GM10847 (cell line): Measurements from ENCODE around the gene MESD.

Experiments
- POLR2A ChIP-seq: IDR thresholded peaks from 2 replicates; pipeline ENCODE4 v1.6.1; 2011; ENCODE audit not compliant: insufficient read length; ENCODE audit errors: extremely low read depth

The MESD gene

DNA sequence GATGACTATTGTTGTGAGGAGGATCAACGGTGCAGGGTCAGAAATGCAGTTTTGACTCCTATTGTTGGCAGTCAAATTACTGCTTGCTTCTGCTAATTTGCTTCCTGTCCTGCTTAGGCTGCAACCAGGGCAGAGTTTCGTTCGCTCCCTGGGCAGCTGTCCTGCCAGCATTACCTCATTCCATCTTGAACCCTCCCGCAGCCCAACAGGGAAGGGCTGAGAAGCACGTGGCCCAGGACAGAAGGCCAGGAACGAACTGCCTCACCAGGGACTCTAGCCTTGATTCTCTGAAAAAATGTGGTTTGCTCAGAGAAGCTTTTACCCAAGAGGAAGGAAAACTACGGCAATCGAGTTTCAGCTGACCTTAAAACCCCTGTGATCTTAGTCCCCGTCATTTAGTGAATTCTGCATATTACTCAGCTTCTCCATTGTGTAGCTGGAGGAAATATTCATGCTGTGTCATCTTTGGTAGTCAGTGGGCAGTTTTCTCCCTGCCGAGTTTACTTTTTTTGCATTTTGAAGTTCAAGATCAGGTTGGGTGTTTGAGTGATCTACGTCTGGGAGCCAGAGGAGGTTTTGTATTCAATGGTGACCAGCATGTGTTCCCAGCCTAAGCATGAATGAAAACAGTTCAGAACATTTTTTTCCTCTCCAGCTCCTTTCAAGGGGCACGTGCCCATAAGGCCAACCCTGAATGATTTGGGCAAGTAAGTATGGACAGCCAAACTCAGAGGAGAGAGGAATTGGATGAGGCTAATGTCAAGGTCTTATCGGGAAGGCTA lies 34.1 kb upstream of the MESD start:
- no peak for TF ChIP-seq POLR2A

DNA sequence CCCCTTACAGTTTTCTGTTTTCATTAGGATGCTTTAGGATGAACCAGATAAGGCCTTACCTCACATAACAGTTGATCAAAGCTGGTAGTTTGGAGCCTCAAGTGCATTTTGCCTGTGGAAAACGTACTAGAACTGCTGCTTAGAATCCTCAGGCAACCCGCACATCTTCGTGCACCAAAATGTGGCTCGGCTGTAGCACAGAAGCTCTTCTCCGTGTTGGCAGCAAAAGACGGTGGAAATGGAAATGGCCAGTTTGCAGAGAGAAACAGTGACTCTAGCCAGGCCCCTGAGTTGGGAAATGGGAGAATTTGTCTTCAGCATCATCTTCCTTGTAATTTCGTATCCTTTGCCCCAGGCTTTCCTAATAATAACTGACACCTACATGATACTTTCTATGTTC lies 31.7 kb upstream of the MESD start:
- TF ChIP-seq POLR2A = no peak

DNA sequence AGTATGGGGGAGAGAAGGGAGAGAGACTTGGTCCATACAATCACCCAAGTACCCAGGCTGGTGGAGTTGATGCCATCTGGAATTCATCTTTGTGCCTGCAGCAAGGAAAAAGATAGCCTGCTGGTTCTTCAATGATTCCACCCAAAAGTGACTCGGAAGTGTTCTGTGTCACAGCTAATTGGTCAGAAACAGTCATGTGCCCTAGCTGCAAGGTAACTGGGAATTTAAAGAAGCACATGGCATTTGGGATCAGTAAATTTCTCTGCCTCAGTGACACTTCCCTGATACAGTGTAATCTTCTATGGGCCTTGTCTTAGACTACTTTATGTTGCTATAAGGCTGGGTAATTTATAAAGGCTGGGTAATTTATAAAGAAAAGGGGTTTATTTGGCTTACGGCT lies 28.6 kb upstream of the MESD start:
- TF ChIP-seq POLR2A = no peak

DNA sequence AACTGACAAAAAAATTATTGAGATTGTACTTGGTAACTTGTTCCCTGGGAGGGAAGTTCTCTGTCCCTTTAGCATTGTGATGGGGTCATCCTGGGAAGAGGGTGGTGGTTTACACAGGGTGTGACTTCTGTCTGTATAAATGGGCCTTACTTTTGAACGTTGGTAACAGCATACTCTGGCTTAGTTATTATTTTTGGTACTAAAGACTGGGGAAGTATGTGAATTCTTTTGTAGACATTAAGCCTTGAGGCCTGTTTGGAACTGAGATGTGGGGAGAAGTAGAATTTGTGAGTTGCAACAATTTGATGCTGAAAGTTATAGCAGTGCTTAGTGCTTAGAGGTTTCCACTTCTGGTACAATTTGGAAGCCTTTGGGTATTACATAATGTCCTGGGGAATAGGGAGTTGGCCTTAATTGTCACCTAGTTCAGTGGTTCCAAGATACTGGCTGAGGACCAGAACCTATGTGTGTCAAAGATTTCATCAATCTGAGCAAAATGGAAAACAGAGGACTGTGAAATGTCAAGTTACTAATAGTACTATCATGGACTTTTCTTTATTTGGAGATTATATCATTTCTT lies 27.0 kb upstream of the MESD start:
- TF ChIP-seq POLR2A = no peak

- TF ChIP-seq POLR2A = no peak
Observed at GRCh38 chr15:81015621-81016488, 26.2 kb upstream of the MESD start.

DNA sequence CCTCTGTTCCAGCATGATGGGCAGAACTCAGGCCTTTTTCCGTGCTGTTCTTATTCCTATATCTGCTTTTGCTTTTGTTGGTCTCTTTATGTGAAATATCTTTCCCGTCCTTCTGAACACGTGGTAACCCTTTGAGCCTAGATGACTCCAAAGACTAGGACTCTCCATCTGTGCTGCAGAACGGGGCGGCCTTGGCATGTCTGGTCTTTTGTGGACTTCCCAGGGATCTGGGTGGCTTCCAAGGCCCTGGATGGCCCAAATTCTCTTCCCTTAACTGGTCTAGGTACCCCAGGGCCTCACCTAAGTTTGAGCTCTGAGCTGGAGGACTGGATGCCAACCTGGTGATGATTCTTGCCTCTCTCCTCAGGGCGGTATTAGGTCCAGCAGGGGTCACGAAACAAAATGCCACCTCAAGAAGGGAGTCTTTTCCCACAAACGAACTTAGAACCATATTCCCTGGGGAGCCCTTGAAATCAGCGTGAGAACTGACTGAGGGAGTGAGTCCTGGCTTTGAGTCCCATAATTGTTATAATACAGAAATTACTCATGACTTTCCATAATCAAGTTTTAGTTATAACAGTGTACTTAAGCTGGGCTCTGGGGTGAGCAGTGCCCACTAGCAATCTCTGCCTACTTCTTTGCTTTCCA lies 25.0 kb upstream of the MESD start:
- TF ChIP-seq POLR2A = no peak

DNA sequence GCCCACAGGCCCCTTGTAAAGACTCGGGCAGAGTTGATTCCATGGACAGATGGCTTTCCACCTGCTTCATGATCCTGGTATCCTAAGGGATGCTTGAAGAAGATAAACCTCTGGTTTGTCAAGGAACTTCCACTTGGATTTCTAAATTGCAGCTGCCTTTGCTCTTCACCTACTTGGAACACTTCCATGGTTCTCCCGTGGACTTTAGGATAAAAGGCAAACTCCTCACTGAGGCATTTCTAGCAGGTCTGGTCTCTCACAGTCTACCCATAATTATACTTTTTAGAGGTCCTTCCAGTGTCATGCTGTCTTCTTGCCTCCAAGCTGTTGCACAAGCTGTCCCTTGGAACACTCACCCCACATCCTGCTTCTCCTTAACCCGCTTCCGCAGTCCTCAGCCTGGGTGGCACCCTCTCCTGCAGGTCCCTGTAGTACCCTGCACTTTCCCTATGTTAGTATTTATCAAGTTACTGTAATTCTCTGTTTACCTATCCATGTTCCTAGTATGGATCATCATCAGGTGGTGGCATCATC lies 23.8 kb upstream of the MESD start:
- TF ChIP-seq POLR2A = no peak

DNA sequence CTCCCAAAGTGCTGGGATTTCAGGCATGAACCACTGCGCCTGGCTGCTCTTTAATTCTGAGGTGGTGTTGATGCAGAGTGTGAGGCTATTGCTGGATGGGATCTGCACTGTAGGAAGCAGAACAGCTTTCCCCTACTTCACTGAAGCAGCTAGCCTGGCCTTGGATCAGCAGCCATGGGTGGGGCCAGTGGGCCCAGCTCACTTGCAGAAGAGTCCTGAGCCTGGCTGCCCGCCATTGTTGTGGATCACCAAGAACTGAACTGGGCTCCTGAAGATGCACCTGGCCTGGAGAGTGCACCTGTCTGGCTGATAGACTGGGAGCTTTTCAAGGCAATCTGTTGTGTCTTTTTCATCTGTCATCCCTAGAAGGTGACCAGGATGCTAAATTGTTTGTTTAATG lies 23.0 kb upstream of the MESD start:
- TF ChIP-seq POLR2A = no peak

GRCh38 chr15:81011593-81011992 lies 22.0 kb upstream of the MESD start:
- no peak for TF ChIP-seq POLR2A

- TF ChIP-seq POLR2A = no peak
Observed at GRCh38 chr15:81010086-81010485, 20.5 kb upstream of the MESD start.

DNA sequence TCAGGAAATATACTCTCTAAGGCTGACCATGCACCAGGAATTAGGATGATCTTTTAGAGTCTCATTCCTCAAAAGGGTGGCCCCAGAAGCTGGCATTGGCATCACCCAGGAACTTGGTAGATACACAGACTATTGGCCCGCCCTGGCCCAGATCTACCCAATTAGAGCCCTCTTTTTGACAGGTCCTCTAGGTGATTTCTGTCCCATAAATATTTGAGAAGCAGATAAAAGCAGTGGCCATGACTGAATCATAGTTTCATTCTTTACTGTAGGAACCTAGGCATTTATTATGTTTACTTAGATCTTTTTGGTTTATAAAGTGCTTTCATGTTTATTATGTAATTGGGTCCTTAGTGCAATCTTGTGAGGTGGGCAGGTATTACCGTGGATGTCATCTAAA lies 18.7 kb upstream of the MESD start:
- no peak for TF ChIP-seq POLR2A

DNA sequence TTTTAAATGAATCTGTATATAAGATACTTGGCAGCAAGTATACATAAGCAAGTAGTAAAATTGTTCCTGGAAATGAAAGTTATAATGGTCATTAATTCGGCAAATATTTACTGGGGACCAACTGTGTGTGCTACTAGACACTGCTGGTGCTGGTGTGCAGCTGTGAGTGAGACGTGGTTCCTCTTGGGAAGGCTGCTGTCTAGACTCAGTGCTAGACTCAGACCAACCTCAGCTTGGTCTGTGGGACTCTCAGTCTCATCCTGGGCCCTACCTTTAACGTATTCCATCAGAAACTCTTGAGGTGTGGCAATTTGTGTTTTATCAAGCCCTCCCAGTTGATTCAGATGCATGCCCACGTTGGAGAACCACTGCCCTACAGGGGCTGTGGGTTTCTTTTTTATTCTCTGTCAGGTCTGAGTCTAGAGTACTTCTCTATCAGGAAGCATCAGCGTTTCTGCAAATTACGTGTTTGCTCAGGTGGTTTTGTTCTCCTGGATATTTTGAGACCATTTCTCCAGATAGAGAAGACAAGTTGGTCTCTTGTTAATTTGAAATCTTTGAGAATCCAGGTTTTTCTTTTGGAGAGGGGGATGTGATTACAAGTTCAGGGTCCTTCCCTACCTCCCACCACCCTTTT lies 17.9 kb upstream of the MESD start:
- TF ChIP-seq POLR2A = no peak

DNA sequence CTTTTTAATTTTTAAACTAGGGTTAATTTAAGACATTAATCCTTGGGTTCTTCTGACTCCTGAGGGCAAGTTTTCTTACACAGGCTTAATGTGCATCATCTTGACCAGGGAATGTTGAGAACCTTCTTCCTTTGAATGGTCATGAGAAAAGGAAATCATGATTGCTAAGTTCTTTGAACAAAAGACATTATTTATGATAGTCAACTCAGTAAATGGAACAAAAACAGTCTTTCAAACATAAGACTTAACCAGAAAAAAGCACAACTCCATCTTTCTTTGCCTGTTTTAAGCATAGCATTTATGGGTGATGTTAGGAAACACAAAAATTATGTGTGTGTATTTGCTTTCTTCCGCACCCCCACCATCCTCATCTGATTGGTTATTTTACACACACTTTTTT lies 16.5 kb upstream of the MESD start:
- no peak for TF ChIP-seq POLR2A

DNA sequence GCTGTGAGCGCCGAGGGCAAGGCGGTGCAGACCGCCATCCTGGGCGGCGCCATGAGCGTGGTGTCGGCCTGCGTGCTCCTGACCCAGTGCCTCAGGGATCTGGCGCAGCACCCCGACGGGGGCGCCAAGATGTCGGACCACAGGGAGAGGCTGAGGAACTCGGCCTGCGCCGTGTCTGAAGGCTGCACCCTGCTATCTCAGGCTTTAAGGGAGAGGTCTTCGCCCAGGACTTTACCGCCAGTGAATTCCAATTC lies 13.4 kb upstream of the MESD start:
- no peak for TF ChIP-seq POLR2A
